HG03097 (cell line): ENCODE measurements around the gene TNFRSF18.
"Not testable (repeated sequence)": the region's sequence is repeated elsewhere in the genome, so short reads cannot be mapped to it uniquely, and the experiment has no call there.

ENCODE experiments used
- ATAC-seq: cut with Tn5 transposase; IDR thresholded peaks from one replicate; pipeline ENCODE4 v1.9.1; 2021; ENCODE audit not compliant: unreplicated experiment, low FRiP score

Gene TNFRSF18, protein sequence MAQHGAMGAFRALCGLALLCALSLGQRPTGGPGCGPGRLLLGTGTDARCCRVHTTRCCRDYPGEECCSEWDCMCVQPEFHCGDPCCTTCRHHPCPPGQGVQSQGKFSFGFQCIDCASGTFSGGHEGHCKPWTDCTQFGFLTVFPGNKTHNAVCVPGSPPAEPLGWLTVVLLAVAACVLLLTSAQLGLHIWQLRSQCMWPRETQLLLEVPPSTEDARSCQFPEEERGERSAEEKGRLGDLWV

DNA sequence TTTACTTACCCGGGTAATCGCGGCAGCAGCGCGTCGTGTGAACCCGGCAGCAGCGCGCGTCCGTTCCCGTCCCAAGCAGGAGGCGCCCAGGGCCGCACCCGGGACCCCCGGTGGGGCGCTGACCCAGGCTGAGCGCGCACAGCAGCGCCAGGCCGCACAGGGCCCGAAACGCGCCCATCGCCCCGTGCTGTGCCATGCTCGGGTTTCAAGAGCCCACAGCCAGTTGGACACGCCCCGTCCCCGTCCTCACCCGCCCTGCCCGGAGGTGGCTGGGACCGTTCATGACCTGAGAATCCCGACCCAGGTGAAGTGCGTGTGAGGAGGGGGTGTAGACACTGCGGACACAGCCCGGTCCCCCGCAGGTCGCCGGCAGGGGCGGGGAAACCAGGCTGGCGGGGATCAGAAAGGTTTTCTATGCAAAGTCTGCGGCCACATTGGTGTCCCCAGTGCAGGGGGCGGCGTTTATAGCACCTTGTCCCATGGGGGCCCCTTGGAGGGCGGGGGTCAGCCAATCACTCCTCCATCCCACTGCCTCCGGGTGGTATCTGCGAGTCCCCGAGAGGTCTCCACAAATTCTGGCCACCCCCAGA is at the start of gene TNFRSF18:
TNFRSF18 (minus strand) TSS at position 217 of the 590 bp plus-strand sequence; CDS start at position 196, 21 bp downstream.
- ATAC-seq: no peak

DNA sequence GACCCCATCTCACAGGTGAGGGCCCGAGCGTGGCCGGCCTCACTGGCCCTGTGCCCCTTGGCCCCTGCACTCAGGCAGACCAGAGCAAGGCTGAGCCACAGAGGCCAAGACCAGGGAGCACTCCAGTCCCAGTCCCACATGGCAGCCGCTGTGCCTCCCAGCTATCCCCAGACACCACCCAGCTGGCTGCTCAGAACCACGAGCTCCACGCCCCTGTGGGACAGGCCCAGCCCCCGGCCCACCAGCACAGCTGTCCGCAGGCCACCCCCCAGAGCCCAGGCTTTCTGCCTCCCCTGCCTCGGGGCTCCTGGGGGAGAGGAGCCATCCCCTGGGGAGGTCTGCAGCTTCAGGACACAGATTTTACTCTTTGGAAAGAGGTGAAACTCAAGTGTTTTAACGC is 49.2 kb upstream of the TNFRSF18 start:
- no peak for ATAC-seq

DNA sequence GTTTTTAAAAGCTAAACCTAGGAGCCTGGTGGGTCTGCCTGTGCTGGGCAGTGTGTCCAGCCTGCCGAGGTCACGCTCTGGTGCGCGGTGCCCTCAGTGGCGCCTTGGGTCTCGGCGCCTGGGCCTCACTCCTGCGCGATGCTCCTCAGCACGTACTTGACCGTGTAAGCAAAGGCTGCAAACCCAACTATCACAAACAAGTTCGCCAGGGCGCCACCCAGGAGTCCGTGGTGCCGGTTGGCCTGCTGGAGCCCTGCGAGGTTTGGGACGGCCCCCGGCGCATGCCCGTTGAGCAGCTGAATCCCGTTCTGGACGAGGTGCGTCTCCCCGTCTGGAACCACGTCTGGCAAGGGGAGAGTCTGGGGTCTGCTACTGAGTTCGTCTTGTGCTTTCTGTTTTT is 48.7 kb upstream of the TNFRSF18 start:
- ATAC-seq: no peak

DNA sequence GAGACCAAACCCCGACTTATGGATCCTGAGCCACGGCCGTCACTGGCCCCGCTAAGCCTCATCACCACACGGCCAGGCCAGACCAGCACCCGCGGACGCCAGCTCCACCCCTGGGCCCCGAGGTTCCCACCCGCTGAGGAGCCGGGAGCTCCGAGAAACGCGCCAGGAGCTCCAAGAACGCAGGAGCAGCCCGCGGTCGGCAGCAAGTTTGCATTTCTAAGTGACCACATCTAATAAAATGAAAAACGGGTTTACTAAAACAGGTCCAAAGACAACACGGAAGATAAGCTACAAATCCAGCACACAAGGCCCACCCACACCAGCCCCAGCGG is 48.2 kb upstream of the TNFRSF18 start:
- no peak for ATAC-seq

DNA sequence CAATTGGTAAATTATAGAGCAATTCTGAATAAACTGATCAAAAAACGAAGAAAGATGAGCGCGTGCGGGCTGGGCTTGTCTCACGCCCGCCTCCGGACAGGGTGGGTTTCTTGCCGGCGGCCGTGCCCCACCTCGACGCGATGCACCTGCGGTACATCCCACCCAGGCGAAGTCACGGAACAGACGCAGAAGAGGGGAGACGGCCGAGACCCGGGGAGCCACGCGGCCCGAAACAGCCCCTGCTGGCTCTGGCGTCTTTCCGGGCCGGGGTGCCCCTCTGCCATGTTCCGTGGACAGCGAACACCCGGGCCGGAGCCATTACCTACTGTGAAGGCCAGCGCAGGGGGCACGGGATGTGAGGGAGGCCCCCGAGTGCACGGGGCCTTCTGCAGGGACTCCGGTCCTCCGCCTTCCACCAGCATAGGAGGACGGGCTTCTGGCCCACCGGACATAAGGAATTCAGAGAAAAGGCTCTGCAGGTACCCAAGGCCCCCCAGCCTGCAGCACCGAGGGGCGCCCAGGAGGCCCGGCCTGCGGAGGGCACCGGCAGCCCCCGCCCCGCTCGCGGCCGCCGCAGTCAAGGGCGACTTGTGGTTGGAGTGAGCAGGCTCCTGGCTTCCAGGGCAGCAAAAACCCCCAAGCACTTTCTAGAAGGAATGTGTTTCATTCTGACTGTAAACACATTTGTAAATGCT is 47.7 kb upstream of the TNFRSF18 start:
- ATAC-seq: no peak

DNA sequence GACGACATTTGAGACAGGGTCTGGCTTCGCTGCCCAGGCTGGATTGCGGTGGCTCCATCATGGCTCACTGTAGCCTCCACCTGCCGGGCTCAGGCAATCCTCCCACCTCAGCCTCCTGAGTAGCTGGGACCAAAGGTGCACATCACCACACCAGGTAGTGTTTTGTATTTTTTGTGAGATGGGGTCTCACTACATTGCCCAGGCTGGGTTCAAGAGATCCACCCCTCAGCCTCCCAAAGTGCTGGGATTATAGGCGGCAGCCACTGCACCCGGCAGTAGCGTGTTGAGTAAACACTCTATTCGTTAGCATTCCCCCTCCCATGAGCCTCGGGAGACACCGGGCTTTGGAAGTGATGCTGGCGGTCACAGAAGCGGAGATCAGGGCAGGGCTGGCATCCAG is 46.9 kb upstream of the TNFRSF18 start:
- ATAC-seq: no peak

DNA sequence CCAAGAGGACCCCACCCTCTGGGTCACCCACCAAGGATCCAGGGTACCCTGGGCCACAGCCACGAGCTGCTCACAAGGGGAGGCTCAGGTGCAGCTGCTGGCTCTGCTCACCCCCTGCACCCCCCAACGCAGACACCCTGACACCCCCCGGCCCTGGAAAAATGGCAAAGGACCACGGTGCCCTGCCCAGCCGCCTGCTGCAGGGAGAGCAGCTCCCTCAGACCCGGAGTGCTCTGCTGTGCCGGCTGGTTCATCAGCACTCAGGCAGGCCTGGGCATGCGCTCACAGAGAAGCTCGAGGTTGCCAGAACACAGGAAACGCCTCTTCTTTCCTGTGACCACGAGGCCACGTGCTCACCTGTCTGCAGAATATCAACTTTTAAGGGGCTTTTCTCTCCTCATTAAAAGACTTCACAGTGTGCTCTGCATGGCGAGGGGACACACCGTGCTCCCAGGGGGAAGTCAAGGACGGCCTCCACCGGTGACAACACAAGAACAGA is 44.4 kb upstream of the TNFRSF18 start:
- no peak for ATAC-seq

DNA sequence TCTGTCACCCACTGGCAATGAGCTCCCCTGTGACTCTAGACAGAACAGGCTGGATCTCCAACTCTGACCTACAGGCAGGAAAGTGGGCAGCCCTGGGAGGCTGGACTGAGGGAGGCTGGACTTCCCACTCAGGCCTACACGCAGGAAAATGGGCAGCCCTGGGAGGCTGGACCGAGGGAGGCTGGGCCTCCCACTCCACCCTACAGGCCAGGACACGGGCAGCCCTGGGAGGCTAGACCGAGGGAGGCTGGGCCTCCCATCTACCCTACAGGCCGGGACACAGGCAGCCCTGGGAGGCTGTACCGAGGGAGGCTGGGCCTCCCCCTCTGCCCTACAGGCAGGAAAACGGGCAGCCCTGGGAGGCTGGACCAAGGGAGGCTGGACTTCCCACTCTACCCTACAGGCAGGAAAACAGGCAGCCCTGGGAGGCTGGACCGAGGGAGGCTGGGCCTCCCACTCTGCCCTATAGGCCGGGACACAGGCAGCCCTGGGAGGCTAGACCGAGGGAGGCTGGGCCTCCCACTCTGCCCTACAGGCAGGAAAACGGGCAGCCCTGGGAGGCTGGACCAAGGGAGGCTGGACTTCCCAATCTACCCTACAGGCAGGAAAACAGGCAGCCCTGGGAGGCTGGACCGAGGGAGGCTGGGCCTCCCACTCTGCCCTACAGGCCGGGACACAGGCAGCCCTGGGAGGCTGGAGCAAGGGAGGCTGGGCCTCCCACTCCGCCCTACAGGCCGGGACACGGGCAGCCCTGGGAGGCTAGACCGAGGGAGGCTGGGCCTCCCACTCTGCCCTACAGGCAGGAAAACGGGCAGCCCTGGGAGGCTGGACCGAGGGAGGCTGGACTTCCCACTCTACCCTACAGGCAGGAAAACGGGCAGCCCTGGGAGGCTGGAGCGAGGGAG is 41.9 kb upstream of the TNFRSF18 start:
- ATAC-seq: not testable (repeated sequence)

DNA sequence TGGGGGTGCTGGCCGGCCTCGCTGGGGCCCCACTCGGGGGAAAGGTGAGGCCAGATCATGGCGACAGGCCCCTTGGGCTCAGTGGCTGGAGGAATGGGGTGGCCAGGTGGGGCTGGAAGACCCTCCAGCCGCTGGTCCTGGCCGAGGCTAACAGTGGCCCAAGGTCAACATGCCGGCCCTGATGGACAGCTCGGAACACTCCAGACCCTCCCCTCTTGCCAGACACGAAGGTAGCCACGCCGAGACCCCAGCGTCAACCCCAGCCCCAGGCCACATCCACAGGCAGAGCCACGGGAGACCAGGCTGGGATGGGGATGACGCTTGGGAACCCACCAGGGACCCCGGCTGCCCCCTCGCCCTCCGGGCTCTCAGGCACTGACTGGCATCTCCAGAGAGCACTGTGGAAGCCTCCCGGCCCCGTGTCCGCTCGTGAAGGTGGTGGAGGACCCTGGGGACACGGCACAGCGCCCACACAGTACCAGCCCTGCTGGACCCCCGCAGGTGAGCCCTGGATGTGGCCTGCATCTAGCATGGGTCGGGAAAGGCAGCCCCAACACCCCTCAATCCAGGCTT is 41.0 kb upstream of the TNFRSF18 start:
- no peak for ATAC-seq

DNA sequence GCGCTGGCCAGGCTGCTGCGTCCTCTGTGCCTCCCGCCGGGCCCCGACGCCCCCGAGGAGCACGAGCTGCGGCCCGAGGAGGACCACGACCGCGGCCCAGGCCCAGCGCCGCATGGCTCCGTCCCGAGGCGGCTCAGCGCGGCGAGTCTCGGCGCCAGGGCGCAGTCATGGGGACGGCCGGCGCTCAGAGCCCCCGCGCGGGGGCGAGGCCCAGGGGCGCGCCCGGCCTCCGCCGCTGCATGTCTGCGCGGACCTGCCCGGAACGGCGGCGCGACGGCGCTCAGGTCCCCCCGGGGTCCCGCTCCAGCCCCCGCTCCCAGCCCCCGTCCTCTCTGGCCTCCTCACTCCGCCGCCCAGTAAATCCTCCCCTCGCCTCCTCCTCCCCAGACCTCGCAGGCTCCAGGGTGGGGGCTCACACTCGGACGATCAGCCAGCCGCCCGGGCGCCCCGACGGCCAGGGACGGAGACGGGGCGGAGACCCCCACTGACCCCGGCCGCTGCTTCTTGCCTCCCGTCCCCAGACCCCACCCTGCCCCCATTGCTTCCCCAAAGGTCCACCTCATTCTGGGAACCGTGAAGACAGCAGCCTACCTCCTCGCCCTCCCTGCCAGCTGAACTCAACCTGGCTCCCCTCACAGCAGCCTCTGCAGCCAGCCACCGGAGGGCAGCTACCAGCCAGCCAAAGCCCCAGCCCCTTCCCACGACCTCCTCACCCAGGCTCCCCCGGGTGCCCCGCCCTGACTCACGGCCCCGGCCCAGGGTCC is 40.4 kb upstream of the TNFRSF18 start, which contains the start of gene C1QTNF12:
C1QTNF12 (minus strand) TSS at position 146 of the 764 bp plus-strand sequence; CDS start at position 114, 32 bp downstream.
- no peak for ATAC-seq

DNA sequence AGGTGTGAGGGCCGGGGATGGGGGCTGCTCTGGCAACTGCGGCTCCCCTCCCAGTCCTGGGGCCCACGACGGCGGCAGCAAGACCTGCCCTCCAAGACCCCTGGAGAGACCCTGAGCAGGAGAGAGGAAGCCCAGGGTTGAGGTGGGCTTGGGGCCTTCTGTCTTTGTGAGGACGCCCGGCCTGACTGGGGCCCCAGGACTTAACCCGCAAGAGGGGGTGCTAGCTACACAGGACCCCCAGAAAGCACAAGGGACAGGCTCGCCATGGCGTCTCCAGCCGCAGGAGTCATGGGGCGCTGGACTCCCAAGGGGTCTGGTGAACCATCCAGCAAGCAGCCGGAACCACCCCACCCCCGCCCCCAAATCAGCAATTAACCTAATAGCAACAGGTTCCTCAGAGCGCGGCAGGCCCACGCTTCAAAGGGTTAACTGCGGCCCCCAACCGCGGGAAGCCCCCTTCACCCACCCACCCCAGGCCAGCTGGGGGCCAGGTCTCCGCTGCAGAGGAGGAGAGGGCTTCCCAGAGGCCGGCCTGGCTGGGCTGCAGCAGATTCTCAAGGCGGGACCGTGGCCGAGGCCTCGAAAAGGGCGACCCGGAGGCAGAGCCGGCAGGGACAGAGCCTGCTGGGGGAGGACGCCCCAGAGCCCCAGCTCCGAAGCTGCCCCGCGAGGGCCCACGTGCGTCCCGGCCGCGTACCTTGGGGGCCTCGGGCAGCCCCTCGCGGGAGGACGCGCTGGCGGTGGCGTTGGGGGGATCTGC is 39.6 kb upstream of the TNFRSF18 start:
- no peak for ATAC-seq

DNA sequence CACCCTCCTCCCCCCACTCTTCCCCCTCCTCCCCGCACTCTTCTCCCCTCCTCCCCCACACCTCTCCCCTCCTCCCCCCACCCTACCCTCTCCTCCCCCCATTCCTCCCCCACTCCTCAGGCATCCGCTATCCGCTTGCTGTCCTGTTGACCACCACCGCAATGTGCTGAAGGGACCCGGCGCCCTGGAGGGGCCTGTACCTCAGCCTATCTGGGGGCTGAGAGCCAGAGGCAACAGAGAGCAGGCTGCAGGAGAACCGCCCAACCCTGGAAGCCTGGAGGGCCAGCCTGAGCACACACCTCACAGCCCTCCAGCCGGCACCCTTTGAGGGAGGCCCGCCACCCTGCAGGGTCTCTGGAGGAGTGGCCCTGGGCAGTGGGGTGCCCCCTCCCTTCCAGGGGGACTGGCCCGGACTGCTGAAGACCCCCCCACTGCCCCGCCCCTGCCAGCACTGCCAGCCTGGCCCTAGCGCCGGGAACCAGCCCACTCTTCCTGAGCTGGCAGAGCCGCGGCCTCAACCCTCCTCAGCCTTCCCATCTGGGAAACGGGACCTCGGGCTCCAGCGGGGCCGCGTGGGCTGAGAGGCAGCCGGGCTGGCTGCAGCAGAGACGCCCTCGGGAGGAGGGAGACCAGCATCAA is 38.9 kb upstream of the TNFRSF18 start:
- no peak for ATAC-seq

DNA sequence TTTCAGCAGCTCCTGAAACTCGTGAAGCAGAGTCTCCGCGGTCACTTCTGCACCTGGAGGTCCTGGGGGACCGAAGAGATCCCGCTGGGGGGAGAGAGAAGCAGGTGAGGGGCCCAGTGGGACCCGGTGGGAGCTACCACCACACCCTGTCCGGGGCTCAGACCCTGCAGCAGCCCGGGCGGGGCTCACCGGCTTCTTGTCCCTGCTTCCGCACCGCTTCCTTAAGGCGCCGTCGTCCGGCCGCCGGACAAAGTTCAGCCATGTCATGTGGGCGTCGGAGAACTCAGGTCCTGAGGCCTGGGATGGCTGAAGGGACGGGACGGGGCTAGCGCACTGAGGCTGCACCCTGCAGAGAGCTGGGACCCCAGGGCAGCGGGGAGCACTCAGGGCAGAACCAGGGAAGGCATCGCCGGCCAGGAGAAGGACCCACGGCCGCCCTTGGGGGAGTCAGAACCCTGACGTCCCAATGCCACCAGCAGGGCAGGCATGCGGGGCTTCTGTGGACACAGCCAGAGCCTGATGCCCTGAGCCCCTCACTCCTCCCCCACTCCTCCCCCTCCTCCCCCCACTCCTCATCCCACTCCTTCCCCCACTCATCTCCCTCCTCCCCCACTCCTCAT is 37.9 kb upstream of the TNFRSF18 start:
- no peak for ATAC-seq

DNA sequence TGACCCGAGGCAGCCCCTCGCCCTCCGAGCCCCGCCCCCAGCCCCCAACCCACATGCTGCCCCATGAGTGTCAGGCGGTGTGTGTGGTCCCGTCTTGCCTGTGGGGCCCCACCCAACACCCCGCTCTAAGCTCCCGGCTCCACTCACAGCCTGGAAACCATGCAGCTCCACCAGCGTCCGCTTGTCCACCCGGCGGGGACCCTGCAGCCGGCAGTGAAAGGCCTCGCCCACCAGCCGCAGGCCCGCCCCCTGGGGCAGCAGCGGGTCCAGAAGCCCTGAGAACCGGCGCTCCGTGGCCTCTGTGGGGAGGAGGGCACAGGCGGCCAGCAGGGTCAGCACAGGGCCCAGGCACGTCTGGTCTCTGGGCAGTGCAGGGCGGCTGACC is 37.4 kb upstream of the TNFRSF18 start:
- no peak for ATAC-seq

DNA sequence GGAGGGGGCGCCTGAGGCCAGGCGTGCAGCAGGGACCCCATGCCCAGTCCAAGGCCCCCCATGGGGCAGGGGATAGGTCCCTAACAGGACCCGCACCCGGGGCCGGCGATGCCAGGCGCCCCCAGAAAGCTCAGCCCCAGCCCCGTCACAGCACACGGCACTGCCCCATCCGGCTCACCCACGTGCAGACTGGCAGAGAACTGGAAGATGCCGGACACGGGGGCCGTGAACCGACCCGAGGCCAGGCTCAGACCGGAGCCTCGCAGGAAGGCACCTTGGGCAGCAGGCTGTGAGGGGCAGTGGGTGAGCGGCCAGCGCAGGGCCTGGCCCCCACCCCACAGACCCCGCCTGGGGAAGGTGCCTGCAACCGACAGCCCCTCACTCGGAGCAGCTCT is 36.9 kb upstream of the TNFRSF18 start:
- no peak for ATAC-seq

DNA sequence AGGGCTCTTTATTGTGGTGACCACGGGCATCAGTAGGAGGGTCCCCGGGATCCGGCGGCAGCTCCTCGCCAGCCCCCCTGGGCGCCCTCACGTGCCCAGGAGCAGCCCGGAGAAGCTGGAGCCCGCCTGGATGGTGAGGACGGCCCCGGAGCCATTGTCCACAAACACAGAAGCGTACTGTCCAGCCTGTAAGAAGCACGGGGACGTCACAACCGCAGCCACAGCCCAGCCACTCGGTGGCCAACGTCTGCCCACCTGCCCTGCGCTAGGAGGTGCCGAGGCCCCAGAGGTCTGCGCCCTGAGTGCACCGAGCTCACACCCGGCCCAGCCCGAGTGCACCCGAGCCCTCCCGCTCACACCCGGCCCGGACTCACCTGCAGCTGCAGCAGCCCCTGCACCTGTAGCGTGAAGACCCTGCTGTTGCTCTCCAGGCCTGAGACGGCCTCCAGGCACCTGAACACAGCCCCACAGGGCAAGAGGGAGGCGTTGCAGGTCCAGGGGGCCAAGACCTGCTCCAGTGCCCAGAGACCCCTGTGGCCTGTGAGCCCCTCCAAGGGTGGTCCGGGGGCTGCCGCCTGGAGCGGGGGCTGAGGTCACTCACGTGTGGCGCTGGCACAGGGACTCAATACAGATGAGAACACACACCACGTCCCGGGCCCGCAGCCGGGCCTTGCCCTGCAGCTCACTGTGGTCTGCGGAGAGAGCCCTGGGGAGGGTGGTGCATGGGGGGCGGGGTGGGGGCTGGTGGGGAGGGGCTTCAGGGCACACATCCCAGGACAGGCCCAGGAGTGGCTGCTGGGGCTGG is 36.3 kb upstream of the TNFRSF18 start:
- no peak for ATAC-seq

DNA sequence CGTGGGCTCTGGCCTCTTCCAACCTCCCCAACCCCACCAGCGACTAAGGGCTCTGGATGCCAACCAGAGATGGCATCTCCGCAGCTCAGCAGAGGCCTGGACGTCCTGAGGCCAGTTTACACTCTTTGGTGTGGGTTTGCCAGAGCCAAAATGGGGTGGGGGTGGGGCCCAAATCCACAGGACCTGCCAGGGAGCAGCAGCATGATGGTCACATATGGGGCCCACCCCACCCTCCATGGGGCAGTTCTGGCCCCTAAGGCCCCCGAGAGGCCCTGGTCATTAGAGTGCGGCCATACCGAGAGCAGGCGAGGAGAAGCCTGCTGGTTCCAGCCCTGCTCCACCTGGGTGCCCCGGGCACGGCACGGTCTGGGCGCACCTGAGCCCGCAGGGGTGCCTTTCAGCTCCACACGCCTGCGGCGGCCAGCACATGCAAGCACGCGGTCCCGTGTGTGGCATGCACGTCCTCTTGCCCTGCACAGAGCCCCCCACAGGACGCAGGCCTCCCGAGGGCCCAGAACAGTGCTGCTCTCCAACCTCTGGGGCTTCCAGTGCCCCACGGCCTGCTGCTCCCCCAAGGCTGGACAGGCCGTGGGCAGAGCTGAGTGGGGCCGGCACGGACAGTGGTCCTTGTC is 35.3 kb upstream of the TNFRSF18 start:
- no peak for ATAC-seq
